SK-N-MC (cell line): ENCODE data around the gene CRISP3.

ENCODE experiments used
- EZH2 ChIP-seq: fragments of 200-600 bp; sonication (generic); IDR thresholded peaks from one replicate; pipeline ENCODE4 v1.6.1; 2017; ENCODE audit warnings: antibody characterized with exemption
- POLR2AphosphoS5 ChIP-seq: IDR thresholded peaks from 2 replicates; pipeline ENCODE4 v1.6.1; 2012; ENCODE audit warnings: mild to moderate bottlenecking, low read depth, low read length, borderline replicate concordance

GRCh38 chr6:49721297-49721696, 22.9 kb downstream of the CRISP3 start:
- no peak for TF ChIP-seq POLR2AphosphoS5
- no peak for TF ChIP-seq EZH2
